GM12878 (cell line): ENCODE data around the gene POTEG.
"Not testable (repeated sequence)": the region's sequence is repeated elsewhere in the genome, so short reads cannot be mapped to it uniquely, and the experiment has no call there.

Experiments used
- BCL11A ChIP-seq: IDR thresholded peaks from 2 replicates; pipeline ENCODE4 v1.6.1; 2011; ENCODE audit warnings: low read depth, low read length
- BHLHE40 ChIP-seq, 2 experiments: fragments of 450-650 bp in 1 of 2; IDR thresholded peaks; 2 replicates each; pipeline ENCODE4 v1.6.1; 2011 to 2017; ENCODE audit warnings: low read depth in 2 of 2, borderline replicate concordance in 1 of 2, improper control_type of control experiment in 1 of 2, low read length in 1 of 2, mild to moderate bottlenecking in 1 of 2
- DPF2 ChIP-seq: fragments of 450-650 bp; IDR thresholded peaks from 2 replicates; pipeline ENCODE4 v1.6.1; 2017; ENCODE audit warnings: mild to moderate bottlenecking
- EP300 ChIP-seq, 2 experiments: fragments of 150-350 bp in 1 of 2; IDR thresholded peaks; 2 replicates each; pipeline ENCODE4 v1.6.1; 2011 to 2012; ENCODE audit warnings: low read depth in 2 of 2, low read length in 2 of 2, borderline replicate concordance in 1 of 2, improper control_type of control experiment in 1 of 2, inconsistent platforms in 1 of 2; ENCODE audit not compliant: control insufficient read depth in 1 of 2
- EZH2 ChIP-seq: IDR thresholded peaks from 2 replicates; pipeline ENCODE4 v1.6.1; 2012; ENCODE audit warnings: low read depth, mild to moderate bottlenecking, control low read depth, inconsistent platforms, low read length, borderline replicate concordance; ENCODE audit not compliant: control insufficient read depth
- FOS ChIP-seq: IDR thresholded peaks from 3 replicates; pipeline ENCODE4 v1.6.1; 2011; ENCODE audit warnings: borderline replicate concordance; ENCODE audit not compliant: insufficient read length; ENCODE audit errors: extremely low read depth
- MTA3 ChIP-seq: IDR thresholded peaks from 2 replicates; pipeline ENCODE4 v1.6.1; 2012; ENCODE audit warnings: low read length, inconsistent platforms, borderline replicate concordance
- SP1 ChIP-seq: IDR thresholded peaks from one replicate; pipeline ENCODE4 v1.6.1; 2011; ENCODE audit warnings: low read depth, low read length
- TAF1 ChIP-seq: IDR thresholded peaks from 2 replicates; pipeline ENCODE4 v1.6.1; 2011; ENCODE audit warnings: mild to moderate bottlenecking, low read depth, low read length, borderline replicate concordance
- ZNF274 ChIP-seq: IDR thresholded peaks from one replicate; pipeline ENCODE4 v1.8.0; 2011; ENCODE audit not compliant: insufficient read length, insufficient read depth
- TF ChIP-seq, protein P1 (sequence below), 3 experiments: IDR thresholded peaks in 2 of 3; conservative IDR thresholded peaks in 1 of 3; 2 replicates each; pipeline ENCODE4 v1.5.1; 2011; ENCODE audit warnings: low read depth in 3 of 3, low read length in 3 of 3, mild to moderate bottlenecking in 3 of 3, control low read depth in 2 of 3, moderate library complexity in 2 of 3, inconsistent platforms in 1 of 3, mixed read lengths in 1 of 3; ENCODE audit not compliant: control insufficient read depth in 2 of 3, insufficient read depth in 1 of 3; ENCODE audit errors: extremely low read depth in 1 of 3
- TF ChIP-seq, protein P2 (sequence below): IDR thresholded peaks from 2 replicates; pipeline ENCODE4 v1.6.1; 2011; ENCODE audit warnings: low read depth, low read length, improper control_type of control experiment, borderline replicate concordance
- TF ChIP-seq, protein P3 (sequence below): fragments of 450-650 bp; formaldehyde crosslinking; IDR thresholded peaks from 2 replicates; pipeline ENCODE4 v1.5.0; 2022; ENCODE audit warnings: mild to moderate bottlenecking, missing genetic modification characterization

DNA sequence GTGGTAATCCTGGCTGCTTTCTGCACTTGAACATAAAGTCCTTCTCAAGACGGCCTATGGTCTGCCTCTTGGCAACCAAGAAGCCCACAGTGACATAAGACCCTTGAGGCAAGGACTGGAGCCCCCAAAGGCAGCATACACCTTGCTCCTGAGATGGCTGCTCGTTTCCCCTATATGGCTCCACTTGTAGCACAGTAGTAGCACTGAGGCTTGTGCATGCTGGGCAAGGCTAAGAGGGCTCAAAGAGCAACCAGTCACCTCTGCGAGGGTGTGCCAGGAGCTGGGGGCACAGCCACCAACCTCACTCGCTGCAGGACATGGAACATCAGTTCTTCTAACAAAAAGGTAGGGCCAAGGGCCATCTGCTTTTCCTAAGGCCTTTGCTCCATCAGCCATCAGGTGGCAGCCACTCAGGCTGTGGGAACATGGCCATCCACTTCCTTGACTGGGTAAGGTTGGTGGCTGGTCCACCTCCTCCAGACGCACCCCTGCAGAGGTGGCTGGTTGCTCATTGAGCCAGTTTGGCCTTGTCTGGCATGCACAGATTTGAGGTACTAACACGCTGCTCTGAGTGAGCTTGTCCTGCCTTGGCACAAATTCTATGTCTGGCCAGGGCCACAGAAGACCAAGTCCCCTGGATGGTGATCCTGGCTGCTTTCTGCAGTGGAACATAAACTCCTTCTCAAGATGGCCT, 49.9 kb downstream of the POTEG start:
- not testable (repeated sequence) for TF ChIP-seq EZH2; TAF1; BHLHE40 (IDR thresholded peaks at IDR 0.05; ENCODE audit: borderline replicate concordance in 1 of 2, low read depth in 2 of 2, low read length in 1 of 2); FOS; DPF2; MTA3; SP1; BCL11A; ZNF274; EP300 (IDR thresholded peaks at IDR 0.05; ENCODE audit: borderline replicate concordance in 1 of 2, control insufficient read depth in 1 of 2, low read depth in 2 of 2, low read length in 2 of 2)
- TF ChIP-seq, protein P1, sequence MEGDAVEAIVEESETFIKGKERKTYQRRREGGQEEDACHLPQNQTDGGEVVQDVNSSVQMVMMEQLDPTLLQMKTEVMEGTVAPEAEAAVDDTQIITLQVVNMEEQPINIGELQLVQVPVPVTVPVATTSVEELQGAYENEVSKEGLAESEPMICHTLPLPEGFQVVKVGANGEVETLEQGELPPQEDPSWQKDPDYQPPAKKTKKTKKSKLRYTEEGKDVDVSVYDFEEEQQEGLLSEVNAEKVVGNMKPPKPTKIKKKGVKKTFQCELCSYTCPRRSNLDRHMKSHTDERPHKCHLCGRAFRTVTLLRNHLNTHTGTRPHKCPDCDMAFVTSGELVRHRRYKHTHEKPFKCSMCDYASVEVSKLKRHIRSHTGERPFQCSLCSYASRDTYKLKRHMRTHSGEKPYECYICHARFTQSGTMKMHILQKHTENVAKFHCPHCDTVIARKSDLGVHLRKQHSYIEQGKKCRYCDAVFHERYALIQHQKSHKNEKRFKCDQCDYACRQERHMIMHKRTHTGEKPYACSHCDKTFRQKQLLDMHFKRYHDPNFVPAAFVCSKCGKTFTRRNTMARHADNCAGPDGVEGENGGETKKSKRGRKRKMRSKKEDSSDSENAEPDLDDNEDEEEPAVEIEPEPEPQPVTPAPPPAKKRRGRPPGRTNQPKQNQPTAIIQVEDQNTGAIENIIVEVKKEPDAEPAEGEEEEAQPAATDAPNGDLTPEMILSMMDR (IDR thresholded peaks at IDR 0.05 in 2 of 3, conservative IDR thresholded peaks at IDR 0.05 in 1 of 3; ENCODE audit: control insufficient read depth in 2 of 3, extremely low read depth in 1 of 3, insufficient read depth in 1 of 3, low read depth in 3 of 3, low read length in 3 of 3), result not testable (repeated sequence)
- TF ChIP-seq, protein P2, sequence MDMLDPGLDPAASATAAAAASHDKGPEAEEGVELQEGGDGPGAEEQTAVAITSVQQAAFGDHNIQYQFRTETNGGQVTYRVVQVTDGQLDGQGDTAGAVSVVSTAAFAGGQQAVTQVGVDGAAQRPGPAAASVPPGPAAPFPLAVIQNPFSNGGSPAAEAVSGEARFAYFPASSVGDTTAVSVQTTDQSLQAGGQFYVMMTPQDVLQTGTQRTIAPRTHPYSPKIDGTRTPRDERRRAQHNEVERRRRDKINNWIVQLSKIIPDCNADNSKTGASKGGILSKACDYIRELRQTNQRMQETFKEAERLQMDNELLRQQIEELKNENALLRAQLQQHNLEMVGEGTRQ, result not testable (repeated sequence)
- TF ChIP-seq, protein P3, sequence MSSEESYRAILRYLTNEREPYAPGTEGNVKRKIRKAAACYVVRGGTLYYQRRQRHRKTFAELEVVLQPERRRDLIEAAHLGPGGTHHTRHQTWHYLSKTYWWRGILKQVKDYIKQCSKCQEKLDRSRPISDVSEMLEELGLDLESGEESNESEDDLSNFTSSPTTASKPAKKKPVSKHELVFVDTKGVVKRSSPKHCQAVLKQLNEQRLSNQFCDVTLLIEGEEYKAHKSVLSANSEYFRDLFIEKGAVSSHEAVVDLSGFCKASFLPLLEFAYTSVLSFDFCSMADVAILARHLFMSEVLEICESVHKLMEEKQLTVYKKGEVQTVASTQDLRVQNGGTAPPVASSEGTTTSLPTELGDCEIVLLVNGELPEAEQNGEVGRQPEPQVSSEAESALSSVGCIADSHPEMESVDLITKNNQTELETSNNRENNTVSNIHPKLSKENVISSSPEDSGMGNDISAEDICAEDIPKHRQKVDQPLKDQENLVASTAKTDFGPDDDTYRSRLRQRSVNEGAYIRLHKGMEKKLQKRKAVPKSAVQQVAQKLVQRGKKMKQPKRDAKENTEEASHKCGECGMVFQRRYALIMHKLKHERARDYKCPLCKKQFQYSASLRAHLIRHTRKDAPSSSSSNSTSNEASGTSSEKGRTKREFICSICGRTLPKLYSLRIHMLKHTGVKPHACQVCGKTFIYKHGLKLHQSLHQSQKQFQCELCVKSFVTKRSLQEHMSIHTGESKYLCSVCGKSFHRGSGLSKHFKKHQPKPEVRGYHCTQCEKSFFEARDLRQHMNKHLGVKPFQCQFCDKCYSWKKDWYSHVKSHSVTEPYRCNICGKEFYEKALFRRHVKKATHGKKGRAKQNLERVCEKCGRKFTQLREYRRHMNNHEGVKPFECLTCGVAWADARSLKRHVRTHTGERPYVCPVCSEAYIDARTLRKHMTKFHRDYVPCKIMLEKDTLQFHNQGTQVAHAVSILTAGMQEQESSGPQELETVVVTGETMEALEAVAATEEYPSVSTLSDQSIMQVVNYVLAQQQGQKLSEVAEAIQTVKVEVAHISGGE, result not testable (repeated sequence)
